8988T (cell line): Measurements from ENCODE around the gene CENPP.

ENCODE experiments used
- DNase-seq: peaks from one replicate; pipeline ENCODE4 v3.0.0; 2011

CENPP gene

GRCh38 chr9:92429836-92430235 lies 104.1 kb downstream of the CENPP start:
- DNase-seq = no peak

- DNase-seq = no peak
Measured at GRCh38 chr9:92432350-92432749, 106.6 kb downstream of the CENPP start.

GRCh38 chr9:92432972-92433548 lies 107.3 kb downstream of the CENPP start:
- no peak for DNase-seq

- DNase-seq = no peak
Measured at GRCh38 chr9:92435263-92435662, 109.5 kb downstream of the CENPP start.

GRCh38 chr9:92438900-92439526 lies 113.3 kb downstream of the CENPP start:
- DNase-seq = no peak

- DNase-seq = no peak
Measured at GRCh38 chr9:92439921-92440750, 114.4 kb downstream of the CENPP start.

- DNase-seq = no peak
Measured at GRCh38 chr9:92440751-92441046, 114.9 kb downstream of the CENPP start.

GRCh38 chr9:92444841-92445240 lies 119.1 kb downstream of the CENPP start:
- DNase-seq = no peak

GRCh38 chr9:92446536-92446935 lies 120.8 kb downstream of the CENPP start:
- no peak for DNase-seq

- DNase-seq = no peak
Measured at GRCh38 chr9:92455217-92455616, 129.5 kb downstream of the CENPP start.

- no peak for DNase-seq
Measured at GRCh38 chr9:92457576-92457975, 131.8 kb downstream of the CENPP start.

GRCh38 chr9:92463387-92463786 lies 137.6 kb downstream of the CENPP start:
- no peak for DNase-seq

- DNase-seq = no peak
Measured at GRCh38 chr9:92463984-92464383, 138.2 kb downstream of the CENPP start.

- DNase-seq = no peak
Measured at GRCh38 chr9:92467041-92467440, 141.3 kb downstream of the CENPP start.

- DNase-seq = no peak
Measured at GRCh38 chr9:92467511-92467910, 141.8 kb downstream of the CENPP start.

GRCh38 chr9:92468206-92468605 lies 142.5 kb downstream of the CENPP start:
- DNase-seq = no peak

GRCh38 chr9:92474587-92474986 lies 148.8 kb downstream of the CENPP start:
- no peak for DNase-seq

GRCh38 chr9:92476962-92477361 lies 151.2 kb downstream of the CENPP start:
- no peak for DNase-seq

GRCh38 chr9:92478783-92479182 lies 153.0 kb downstream of the CENPP start:
- DNase-seq = no peak

GRCh38 chr9:92479346-92479745 lies 153.6 kb downstream of the CENPP start:
- no peak for DNase-seq

GRCh38 chr9:92480291-92480771 lies 154.6 kb downstream of the CENPP start:
- DNase-seq = no peak

- DNase-seq = no peak
Measured at GRCh38 chr9:92480986-92481633, 155.4 kb downstream of the CENPP start.

GRCh38 chr9:92482329-92482728 lies 156.6 kb downstream of the CENPP start, which contains the start of gene ASPN:
Gene ASPN (minus strand): TSS chr9:92482506.
- DNase-seq = no peak

GRCh38 chr9:92482805-92483204 lies 157.1 kb downstream of the CENPP start:
- no peak for DNase-seq
